ENCODE measurements around the gene CAPN12.

Gene CAPN12

DNA sequence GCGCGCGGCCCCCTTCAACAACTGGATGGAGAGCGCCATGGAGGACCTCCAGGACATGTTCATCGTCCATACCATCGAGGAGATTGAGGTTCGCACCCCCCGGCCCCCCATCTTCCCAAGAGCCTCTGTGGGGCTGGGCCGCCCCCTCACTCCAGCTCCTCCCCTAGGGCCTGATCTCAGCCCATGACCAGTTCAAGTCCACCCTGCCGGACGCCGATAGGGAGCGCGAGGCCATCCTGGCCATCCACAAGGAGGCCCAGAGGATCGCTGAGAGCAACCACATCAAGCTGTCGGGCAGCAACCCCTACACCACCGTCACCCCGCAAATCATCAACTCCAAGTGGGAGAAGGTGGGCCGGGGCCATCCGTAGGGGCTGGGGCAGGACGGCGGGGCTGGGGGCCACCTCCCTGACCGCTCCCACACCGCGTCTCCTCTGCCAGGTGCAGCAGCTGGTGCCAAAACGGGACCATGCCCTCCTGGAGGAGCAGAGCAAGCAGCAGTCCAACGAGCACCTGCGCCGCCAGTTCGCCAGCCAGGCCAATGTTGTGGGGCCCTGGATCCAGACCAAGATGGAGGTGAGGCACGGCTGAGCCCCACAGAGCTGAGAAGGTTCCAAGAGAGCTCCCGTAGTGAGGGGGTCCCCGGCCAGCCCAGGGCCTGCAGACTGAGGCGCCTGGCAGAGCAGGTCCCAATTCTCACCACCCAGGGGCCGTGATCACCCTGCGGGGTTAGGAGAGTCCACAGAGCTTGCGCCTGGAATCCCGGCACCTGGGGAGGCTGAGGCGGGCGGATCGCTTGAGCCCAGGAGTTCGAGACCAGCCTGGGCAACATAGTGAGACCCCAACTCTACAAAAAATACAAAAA lies 20.1 kb downstream of the CAPN12 start:
- DNase-seq: no peak

GRCh38 chr19:38723606-38723965 lies 20.7 kb downstream of the CAPN12 start:
- DNase-seq: no peak

DNA sequence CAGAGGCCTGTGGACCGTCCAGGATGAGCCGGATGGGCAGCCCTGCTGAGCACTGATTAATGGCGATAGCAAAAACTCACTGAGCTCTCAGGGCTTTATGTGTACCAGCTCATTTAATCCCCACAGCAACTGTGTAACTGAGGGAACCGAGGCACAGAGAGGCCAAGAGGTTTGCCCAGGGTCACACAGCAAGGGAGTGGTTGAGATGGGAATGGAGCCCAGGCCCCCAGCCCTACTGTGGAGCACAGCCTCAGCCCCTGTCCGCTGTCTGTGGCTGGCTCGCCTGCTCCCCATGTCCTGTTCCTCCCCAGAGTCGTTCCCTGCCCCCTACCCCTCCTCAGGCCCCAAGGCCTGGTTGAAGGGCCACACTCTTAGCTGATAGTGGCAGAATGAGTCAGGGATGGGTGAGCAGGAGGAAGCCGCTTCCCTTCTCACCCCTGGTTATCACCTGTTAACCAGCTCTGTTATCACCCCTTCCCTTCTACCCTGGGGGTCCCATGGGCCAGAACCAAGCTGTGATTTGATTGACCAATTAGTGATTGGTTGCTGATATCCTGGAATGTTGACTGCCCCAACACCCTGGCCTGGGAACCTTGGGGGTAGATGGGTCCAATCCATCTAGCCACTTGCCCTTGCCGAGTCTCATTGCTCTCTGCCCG lies 21.2 kb downstream of the CAPN12 start:
- no peak for DNase-seq

DNA sequence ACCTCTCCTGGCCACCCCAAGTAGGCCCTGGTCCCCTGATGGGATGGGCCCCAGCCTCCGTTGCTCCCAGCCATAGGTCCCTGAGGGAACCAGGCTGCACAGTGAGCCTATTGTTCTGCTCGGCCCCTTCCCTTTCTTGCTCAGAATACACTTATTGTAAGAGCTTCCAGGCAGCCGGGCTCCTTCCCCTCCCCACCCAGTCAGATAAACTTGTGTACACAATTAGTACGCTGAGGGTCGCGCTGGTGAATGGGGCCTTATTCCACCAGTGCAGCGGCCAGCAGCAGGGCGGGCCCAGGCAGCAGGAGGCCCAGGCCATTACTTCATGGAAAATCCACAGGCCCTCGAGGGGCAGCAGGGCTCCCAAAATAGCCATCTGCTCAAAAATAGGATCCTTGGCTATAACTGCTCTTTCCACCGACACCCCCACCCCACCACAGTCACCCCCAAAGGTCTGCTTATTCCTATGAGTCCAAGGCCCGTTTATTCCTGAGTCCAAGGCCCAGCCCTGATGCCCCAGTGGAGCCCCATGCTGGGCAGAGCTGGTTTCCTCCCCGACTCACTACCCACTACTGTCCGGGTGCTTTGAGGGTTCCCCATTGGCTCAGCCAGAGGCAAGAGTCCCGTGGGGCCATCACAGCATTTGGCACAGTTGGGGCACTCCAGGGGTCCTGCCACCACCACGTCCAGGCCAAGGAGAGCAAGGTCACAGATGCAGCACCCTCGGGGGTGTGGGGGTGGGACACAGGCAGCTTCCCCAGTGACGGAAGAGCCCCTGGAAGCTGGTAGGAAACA lies 22.1 kb downstream of the CAPN12 start:
- no peak for DNase-seq

- DNase-seq: no peak
These were observed 22.8 kb downstream of the CAPN12 start for GRCh38 chr19:38721496-38721895.

- DNase-seq: no peak
These were observed 23.6 kb downstream of the CAPN12 start for GRCh38 chr19:38720559-38721236.

DNA sequence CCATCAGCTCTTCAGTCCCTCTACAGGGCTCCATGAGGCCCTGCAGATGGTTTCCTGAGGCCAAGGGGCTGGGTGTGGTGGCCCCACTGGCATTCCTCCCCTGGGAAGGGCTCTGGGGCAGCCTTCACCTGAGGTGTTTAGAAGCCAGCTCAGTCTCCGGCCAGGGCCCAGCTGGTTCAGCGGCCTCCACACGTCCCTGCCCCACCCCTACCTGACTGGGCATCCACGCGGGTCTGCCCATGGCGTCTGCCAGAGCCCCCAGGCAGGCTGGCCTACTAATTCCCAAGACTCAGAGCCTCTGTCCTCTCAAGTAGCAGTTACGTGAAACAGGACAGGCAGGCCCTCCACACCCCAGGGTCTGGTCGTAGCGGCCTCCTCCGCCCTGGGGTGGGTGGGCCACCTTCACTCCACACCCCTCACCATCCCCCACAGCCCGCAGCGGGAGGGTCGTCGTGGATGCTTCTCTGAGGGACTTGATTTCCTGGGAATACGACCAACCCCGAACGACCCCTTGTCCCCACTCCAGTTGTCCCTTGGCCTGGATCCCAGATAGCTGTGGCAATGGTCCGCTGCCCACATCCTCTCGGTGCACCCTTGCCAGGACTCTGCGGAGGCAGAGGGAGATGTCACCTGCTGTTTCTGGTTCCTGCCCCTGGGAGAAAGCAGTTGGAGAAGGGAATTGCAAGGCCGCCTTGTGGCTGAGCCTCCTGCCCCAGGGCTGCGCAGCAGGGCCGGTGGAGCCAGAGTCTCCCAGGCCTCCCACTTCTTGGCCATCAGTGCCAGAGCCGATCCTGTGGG lies 24.3 kb downstream of the CAPN12 start:
- no peak for DNase-seq

GRCh38 chr19:38718747-38719543 lies 25.3 kb downstream of the CAPN12 start:
- DNase-seq: no peak

DNA sequence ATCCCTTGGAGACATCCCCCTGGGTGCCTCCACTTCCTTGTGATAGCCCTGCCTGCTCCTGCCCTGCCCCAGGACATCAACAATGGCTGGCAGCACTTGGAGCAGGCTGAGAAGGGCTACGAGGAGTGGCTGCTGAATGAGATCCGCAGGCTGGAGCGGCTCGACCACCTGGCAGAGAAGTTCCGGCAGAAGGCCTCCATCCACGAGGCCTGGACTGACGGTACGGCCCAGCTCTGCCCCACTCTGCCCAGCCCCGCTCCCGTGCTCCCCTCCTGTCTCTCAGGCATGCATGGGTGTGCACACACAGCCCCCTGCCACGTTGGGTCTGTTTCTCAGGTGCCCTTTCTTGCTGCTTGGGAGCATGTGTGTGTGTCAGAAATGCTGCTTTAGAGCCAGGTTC lies 26.4 kb downstream of the CAPN12 start:
- DNase-seq: no peak

DNA sequence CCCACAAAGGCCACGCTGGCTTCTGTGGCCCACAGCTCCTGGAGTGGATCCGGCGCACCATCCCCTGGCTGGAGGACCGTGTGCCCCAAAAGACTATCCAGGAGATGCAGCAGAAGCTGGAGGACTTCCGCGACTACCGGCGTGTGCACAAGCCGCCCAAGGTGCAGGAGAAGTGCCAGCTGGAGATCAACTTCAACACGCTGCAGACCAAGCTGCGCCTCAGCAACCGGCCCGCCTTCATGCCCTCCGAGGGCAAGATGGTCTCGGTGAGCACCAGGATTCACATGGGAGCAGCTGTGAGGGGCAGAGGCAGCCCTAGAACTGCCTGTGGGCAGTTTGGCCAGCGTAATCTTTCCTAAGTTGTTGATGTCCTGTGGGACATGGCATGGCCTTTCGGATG lies 27.2 kb downstream of the CAPN12 start:
- DNase-seq: no peak

- DNase-seq: no peak
These were observed 28.7 kb downstream of the CAPN12 start for GRCh38 chr19:38715555-38715954.

GRCh38 chr19:38714354-38714778 lies 29.9 kb downstream of the CAPN12 start:
- no peak for DNase-seq

DNA sequence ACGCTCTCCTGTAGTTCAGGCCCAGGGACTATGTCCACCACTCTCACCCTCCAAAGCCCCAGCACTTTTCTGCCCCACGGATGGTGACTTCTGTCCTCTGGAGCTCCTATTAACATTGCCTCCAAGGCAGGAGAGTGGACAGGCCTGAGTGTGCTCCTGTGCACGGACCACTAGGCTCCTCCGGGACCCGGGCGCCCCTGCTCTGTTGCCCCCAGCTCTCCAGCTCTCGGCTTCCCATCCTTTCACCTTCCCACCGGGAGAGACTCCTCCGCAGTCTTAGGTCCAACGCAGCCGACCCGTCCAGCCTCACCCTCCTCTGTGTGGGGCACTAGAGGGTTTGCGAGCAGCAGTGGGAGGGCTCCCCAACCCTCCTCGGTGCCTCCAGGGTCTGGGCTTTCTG lies 30.4 kb downstream of the CAPN12 start:
- DNase-seq: no peak

GRCh38 chr19:38713227-38713649 lies 31.0 kb downstream of the CAPN12 start:
- no peak for DNase-seq

GRCh38 chr19:38712161-38712748 lies 32.0 kb downstream of the CAPN12 start:
- no peak for DNase-seq

- DNase-seq: no peak
These were observed 32.5 kb downstream of the CAPN12 start for GRCh38 chr19:38711726-38712153.

DNA sequence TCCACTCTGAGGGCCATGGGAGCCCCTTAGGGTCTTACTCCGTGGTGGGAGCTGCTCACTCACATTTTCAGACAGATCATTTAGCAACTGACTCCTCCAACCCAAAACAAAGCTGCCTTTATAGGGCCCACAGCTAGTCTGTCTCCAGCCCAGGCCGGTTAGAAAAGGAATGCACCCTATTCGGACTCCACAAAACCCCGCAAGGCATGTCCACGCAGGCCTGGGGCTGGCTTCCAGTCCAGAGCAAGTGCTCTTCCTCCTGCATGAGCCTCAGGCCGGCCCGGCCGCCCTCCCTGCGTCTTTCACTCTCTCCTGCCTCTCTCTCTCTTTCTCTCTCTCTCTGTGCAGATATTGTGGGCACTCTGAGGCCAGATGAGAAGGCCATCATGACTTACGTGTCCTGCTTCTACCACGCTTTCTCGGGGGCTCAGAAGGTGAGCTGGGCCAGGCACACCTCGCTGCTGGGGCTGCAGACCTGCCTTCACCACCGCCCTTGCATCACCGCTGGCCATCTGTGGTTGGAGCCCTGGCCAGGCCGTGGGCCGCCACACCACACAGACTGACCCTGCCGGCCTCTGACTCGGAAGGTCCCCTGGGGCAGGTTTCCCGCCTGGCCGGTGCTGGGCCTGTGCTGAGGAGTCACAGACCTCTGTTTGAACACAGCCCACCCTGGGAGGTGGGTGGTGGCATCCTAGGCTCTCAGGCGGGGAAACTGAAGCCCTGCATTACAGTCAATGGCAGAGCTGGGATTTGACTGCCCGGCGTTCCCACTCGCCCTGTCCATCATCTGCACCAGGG lies 33.1 kb downstream of the CAPN12 start:
- no peak for DNase-seq

DNA sequence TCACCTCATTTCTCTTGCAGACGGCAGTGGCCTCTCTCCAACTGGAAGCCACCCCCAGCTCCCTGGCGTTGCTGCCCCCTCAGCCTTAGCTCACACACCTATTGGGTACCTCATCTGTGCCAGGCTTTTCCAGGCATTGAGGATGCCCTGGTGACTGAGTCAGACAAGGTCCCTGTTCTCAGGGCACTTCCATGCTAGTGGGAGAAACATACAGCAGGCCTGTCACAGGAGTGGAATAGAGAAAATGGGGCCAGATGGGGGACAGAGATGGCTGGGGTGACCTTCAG lies 33.9 kb downstream of the CAPN12 start:
- no peak for DNase-seq

DNA sequence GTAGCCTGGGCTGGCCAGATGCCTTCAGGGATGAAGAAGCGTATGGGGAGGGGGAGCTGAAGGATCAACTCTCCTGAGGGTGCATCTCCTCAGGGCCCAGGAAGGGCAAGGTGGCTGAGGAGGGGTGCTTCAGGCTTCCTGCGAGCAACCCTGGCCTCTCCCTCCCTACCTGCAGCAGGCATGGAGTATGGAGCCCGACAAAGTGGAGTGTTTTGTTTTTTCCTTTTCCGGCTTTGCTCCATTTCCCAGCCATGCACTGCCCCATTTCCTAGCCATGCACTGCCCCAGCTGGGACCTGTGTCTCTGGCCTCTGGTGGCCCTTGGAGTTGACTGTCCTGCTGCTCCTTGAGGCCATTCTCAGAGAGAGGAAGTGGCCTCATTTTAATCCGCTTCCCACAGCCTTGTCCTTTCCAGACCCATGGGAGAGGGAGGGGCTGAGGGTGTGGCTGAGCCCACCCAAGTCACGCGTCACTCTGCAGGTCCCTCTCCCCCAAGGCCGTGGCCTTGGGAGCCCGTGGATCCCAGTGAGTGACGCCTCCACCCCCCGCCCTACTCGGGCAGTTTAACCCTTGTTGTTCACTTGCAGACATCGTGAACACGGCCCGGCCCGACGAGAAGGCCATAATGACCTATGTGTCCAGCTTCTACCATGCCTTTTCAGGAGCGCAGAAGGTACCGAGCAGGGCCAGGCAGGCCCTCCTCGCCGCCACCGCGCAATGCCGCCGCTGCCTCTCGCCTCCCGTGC lies 34.4 kb downstream of the CAPN12 start:
- DNase-seq: no peak

GRCh38 chr19:38709119-38709518 lies 35.2 kb downstream of the CAPN12 start:
- no peak for DNase-seq
